Neural cell (in vitro differentiated cells): ENCODE data around the gene NCOA5. TPM values are rescaled to one million over a fixed set of nuclear protein-coding genes. Genes with fewer than 3 reads are reported as not detected.

Experiments
- H2AFZ ChIP-seq: fragments of 200-600, 300-800 bp; sonication (generic), shearing (Covaris generic); 2 replicates; pipeline ENCODE4 v1.6.0; 2014; ENCODE audit warnings: low read depth, mild to moderate bottlenecking, antibody characterized with exemption, low read length, moderate library complexity
- H3F3A ChIP-seq: fragments of 200-600 bp; shearing (Covaris generic); 2 replicates; pipeline ENCODE4 v1.6.1; 2016; ENCODE audit warnings: mild to moderate bottlenecking, moderate library complexity, mixed read lengths, antibody characterized with exemption, low read length; ENCODE audit not compliant: insufficient read depth, poor library complexity, severe bottlenecking
- H3K27ac ChIP-seq: fragments of 200-600, 300-800 bp; sonication (generic), shearing (Covaris generic); 2 replicates; pipeline ENCODE4 v1.5.1; 2014; ENCODE audit warnings: mild to moderate bottlenecking, low read length, moderate library complexity
- H3K27me3 ChIP-seq: fragments of 300-800, 200-600 bp; sonication (generic), shearing (Covaris generic); 2 replicates; pipeline ENCODE4 v1.6.0; 2014; ENCODE audit warnings: mild to moderate bottlenecking, low read depth, low read length, moderate library complexity; ENCODE audit not compliant: insufficient read depth
- H3K36me3 ChIP-seq: fragments of 300-800, 200-600 bp; sonication (generic), shearing (Covaris generic); 2 replicates; pipeline ENCODE4 v1.5.1; 2014; ENCODE audit warnings: mild to moderate bottlenecking, antibody characterized with exemption, low read length, moderate library complexity; ENCODE audit not compliant: insufficient read depth
- H3K4me2 ChIP-seq: fragments of 300-800, 200-600 bp; sonication (generic), shearing (Covaris generic); 2 replicates; pipeline ENCODE4 v1.6.0; 2014; ENCODE audit warnings: mild to moderate bottlenecking, low read length
- H3K4me3 ChIP-seq: fragments of 300-800, 200-600 bp; sonication (generic), shearing (Covaris generic); 2 replicates; pipeline ENCODE4 v1.5.1; 2014; ENCODE audit warnings: mild to moderate bottlenecking, low read length, moderate library complexity
- H3K79me2 ChIP-seq: fragments of 200-600 bp; shearing (Covaris generic); replicated peaks from 2 replicates; pipeline ENCODE4 v1.6.0; 2014; ENCODE audit warnings: mild to moderate bottlenecking, low read length, moderate library complexity; ENCODE audit not compliant: insufficient read depth
- H3K9ac ChIP-seq: fragments of 300-800, 200-600 bp; sonication (generic), shearing (Covaris generic); 2 replicates; pipeline ENCODE4 v1.6.1; 2016; ENCODE audit warnings: mild to moderate bottlenecking, low read length, mixed read lengths
- H3K9me2 ChIP-seq: fragments of 200-600 bp; shearing (Covaris generic); 2 replicates; pipeline ENCODE4 v1.6.1; 2016; ENCODE audit warnings: mild to moderate bottlenecking, low read length, mixed read lengths; ENCODE audit not compliant: insufficient read depth
- H3K9me3 ChIP-seq: fragments of 200-600, 300-800 bp; sonication (generic), shearing (Covaris generic); 2 replicates; pipeline ENCODE4 v1.6.1; 2016; ENCODE audit warnings: mild to moderate bottlenecking, mixed run types, low read length, moderate library complexity, mixed read lengths
- H4K20me1 ChIP-seq: fragments of 200-600 bp; shearing (Covaris generic); 2 replicates; pipeline ENCODE4 v1.6.1; 2016; ENCODE audit warnings: mild to moderate bottlenecking, mixed run types; ENCODE audit not compliant: insufficient read depth
- CTCF ChIP-seq: fragments of 450-650 bp; IDR thresholded peaks from 2 replicates; pipeline ENCODE4 v1.5.1; 2014; ENCODE audit warnings: antibody characterized with exemption, mild to moderate bottlenecking, moderate library complexity; ENCODE audit not compliant: poor library complexity, severe bottlenecking
- EP300 ChIP-seq: fragments of 450-650 bp; conservative IDR thresholded peaks from 2 replicates; pipeline ENCODE4 v1.6.1; 2014; ENCODE audit warnings: antibody characterized with exemption, mild to moderate bottlenecking, moderate library complexity; ENCODE audit not compliant: poor library complexity, severe bottlenecking
- EZH2 ChIP-seq: fragments of 200-600, 300-800 bp; shearing (Covaris generic), sonication (generic); IDR thresholded peaks from 2 replicates; pipeline ENCODE4 v1.6.1; 2014; ENCODE audit warnings: antibody characterized with exemption, low read length, borderline replicate concordance, mild to moderate bottlenecking; ENCODE audit not compliant: insufficient read depth, poor library complexity, severe bottlenecking
- MXI1 ChIP-seq: fragments of 450-650 bp; conservative IDR thresholded peaks from 2 replicates; pipeline ENCODE4 v1.6.1; 2014; ENCODE audit warnings: antibody characterized with exemption, mild to moderate bottlenecking; ENCODE audit not compliant: poor library complexity, severe bottlenecking
- POLR2AphosphoS5 ChIP-seq: IDR thresholded peaks from 2 replicates; pipeline ENCODE4 v1.6.1; 2012
- RAD21 ChIP-seq: fragments of 450-650 bp; conservative IDR thresholded peaks from 2 replicates; pipeline ENCODE4 v1.6.1; 2014; ENCODE audit warnings: antibody characterized with exemption, mild to moderate bottlenecking, moderate library complexity
- REST ChIP-seq: IDR thresholded peaks from 2 replicates; pipeline ENCODE4 v1.6.1; 2012; ENCODE audit warnings: borderline replicate concordance
- SMC3 ChIP-seq: fragments of 450-650 bp; conservative IDR thresholded peaks from 2 replicates; pipeline ENCODE4 v1.6.1; 2014; ENCODE audit warnings: antibody characterized with exemption, mild to moderate bottlenecking, moderate library complexity; ENCODE audit not compliant: poor library complexity
- TAF1 ChIP-seq: IDR thresholded peaks from 2 replicates; pipeline ENCODE4 v1.6.1; 2012; ENCODE audit warnings: low read depth
- polyA plus RNA-seq: library from polyadenylated mRNA; depleted of rRNA; stranded (reverse); fragments of >200 nt; gene quantifications from 2 replicates; pipeline ENCODE4 v1.2.3, GENCODE V29; 2014

NCOA5 gene
- polyA plus RNA-seq, 1 donor from 2014 or later: 29.9 TPM

GRCh38 chr20:46122071-46122470 is 32.3 kb upstream of the NCOA5 start:
- H3K36me3 ChIP-seq: no peaks in the 10 kb centered on the region
- H3K27me3 ChIP-seq: no peaks in the 10 kb centered on the region
- H3K9ac ChIP-seq: no peak overlapping the region
- no peak overlapping the region for H3K4me2 ChIP-seq
- no peaks in the 10 kb centered on the region for H3K9me2 ChIP-seq
- H3F3A ChIP-seq: no peaks in the 10 kb centered on the region
- no peaks in the 10 kb centered on the region for H3K79me2 ChIP-seq
- no peak overlapping the region for H3K27ac ChIP-seq
- H2AFZ ChIP-seq: no peak overlapping the region
- no peak overlapping the region for H3K4me3 ChIP-seq
- H4K20me1 ChIP-seq: no peaks in the 10 kb centered on the region
- TF ChIP-seq RAD21 (no peak), REST (no peak), POLR2AphosphoS5 (no peak), EZH2 (no peak), SMC3 (no peak), MXI1 (no peak), CTCF (no peak), TAF1 (no peak), EP300 (no peak)
- H3K9me3 ChIP-seq: no peaks in the 10 kb centered on the region

- Histone ChIP-seq H3K27ac (no peak overlapping the region), H3K4me3 (no peak overlapping the region), H3F3A (no peaks in the 10 kb centered on the region), H3K27me3 (no peaks in the 10 kb centered on the region), H3K36me3 (no peaks in the 10 kb centered on the region), H3K9ac (no peak overlapping the region), H4K20me1 (no peaks in the 10 kb centered on the region), H2AFZ (no peak overlapping the region), H3K9me2 (no peaks in the 10 kb centered on the region), H3K4me2 (no peak overlapping the region), H3K79me2 (no peaks in the 10 kb centered on the region), H3K9me3 (no peaks in the 10 kb centered on the region)
- TF ChIP-seq RAD21 (no peak), EZH2 (no peak), TAF1 (no peak), EP300 (no peak), CTCF (no peak), POLR2AphosphoS5 (no peak), SMC3 (no peak), REST (no peak), MXI1 (no peak)
Measured at GRCh38 chr20:46121184-46121930, 31.6 kb upstream of the NCOA5 start.
